MG63 (cell line): ENCODE data around the gene CBFB. TPM values are rescaled to one million over a fixed set of nuclear protein-coding genes. Genes with fewer than 3 reads are reported as not detected.

Experiments used
- DNase-seq: peaks from one replicate; pipeline ENCODE4 v3.0.0-alpha.2; 2020
- H3K27me3 ChIP-seq: fragments of 250-450 bp; sonication (Bioruptor Pico); 2 replicates; pipeline ENCODE4 v1.5.1; 2020; ENCODE audit warnings: mild to moderate bottlenecking, moderate library complexity
- H3K36me3 ChIP-seq: fragments of 250-450 bp; sonication (Bioruptor Pico); 2 replicates; pipeline ENCODE4 v1.5.1; 2020; ENCODE audit warnings: mild to moderate bottlenecking, moderate library complexity
- H3K4me3 ChIP-seq: fragments of 250-450 bp; sonication (Bioruptor Pico); 2 replicates; pipeline ENCODE4 v1.5.1; 2020; ENCODE audit warnings: mild to moderate bottlenecking, moderate library complexity
- H3K9me3 ChIP-seq: fragments of 250-450 bp; sonication (Bioruptor Pico); 2 replicates; pipeline ENCODE4 v1.5.1; 2020; ENCODE audit warnings: mild to moderate bottlenecking, moderate library complexity
- total RNA-seq: library from RNA; depleted of rRNA; stranded (reverse); fragments of >200 nt; shearing (Covaris generic); gene quantifications from 2 replicates; pipeline ENCODE4 v1.2.3, GENCODE V29; 2014; ENCODE audit warnings: low replicate concordance

Gene CBFB
- total RNA-seq, 1 experiment from 2014 or later, result 15.8 TPM

DNA sequence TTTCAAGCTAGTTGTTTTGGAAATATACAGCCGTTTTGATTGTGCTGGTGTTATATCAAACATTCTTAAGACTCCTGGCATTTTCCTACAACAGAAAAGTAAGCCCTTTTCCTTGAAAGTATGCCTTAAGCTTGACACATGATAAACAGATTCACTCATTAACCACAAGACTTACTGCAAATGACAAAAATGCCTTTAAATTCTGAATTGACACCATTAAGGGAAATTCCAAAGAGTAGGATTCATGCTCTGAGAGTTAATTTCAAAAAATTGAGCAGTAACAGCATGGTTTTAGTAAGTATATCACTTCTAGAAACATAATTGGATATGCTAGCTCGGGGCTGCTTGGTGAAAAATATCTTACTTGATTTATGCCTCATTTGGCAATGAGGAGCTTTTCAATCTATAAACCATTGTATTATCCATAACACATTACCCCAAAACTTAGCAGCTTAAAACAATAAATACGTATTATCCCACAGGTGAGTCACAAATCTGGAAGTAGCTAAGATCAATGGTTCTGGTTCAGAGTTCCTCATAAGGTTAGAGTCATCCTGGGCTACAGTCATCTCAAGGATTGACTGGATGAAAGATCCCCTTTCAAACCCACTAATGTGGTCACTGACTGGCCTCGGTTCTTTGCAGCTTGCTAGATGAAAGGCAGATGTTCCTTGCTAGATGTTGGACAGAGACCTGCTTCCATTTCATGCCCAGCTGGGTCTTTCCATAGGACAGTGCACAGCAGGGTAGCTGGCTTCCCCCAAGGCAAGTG, 72.5 kb downstream of the CBFB start:
- Histone ChIP-seq H3K36me3 (peaks cover 8% of the 10 kb centered on the region; the same call in 1 of the 2 replicates), H3K27me3 (no peaks in the 10 kb centered on the region), H3K4me3 (no peak overlapping the region), H3K9me3 (no peaks in the 10 kb centered on the region)
- DNase-seq, result peak; percentile 5

- H3K4me3 ChIP-seq, result no peak overlapping the region
- H3K9me3 ChIP-seq, result no peaks in the 10 kb centered on the region
- no peaks in the 10 kb centered on the region for H3K27me3 ChIP-seq
- peak; percentile 36 for DNase-seq
- H3K36me3 ChIP-seq, result peaks cover 8% of the 10 kb centered on the region; the same call in 1 of the 2 replicates
Measured at GRCh38 chr16:67104061-67104460, 75.1 kb downstream of the CBFB start.

GRCh38 chr16:67104845-67105244, 75.9 kb downstream of the CBFB start:
- Histone ChIP-seq H3K27me3 (no peaks in the 10 kb centered on the region), H3K36me3 (peaks cover 8% of the 10 kb centered on the region; the same call in 1 of the 2 replicates), H3K4me3 (no peak overlapping the region), H3K9me3 (no peaks in the 10 kb centered on the region)
- DNase-seq, result no peak

DNA sequence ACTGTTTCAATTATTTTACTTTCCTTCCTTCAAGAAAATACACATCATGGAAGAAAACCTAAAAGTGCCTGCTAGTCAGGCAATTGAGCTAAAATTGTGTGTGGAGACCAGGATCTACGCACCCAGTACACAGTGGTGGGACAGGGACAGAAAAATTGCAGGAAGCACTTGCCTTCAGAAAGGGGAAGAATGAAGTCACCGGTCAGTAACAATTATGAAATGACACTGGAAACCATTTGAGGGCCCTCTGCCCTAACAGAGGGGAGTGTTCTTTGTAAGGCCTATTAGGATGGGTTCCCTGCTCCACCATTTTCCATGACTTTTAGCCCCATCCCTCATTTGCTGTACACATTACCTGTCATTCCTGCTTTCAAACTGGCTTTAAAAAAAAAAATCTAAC, 76.3 kb downstream of the CBFB start:
- no peak for DNase-seq
- Histone ChIP-seq H3K36me3 (peaks cover 8% of the 10 kb centered on the region; the same call in 1 of the 2 replicates), H3K4me3 (no peak overlapping the region), H3K9me3 (no peaks in the 10 kb centered on the region), H3K27me3 (no peaks in the 10 kb centered on the region)

GRCh38 chr16:67105881-67106280, 76.9 kb downstream of the CBFB start:
- no peak for DNase-seq
- Histone ChIP-seq H3K9me3 (no peaks in the 10 kb centered on the region), H3K27me3 (no peaks in the 10 kb centered on the region), H3K4me3 (no peak overlapping the region), H3K36me3 (peaks cover 7% of the 10 kb centered on the region; the same call in 1 of the 2 replicates)

GRCh38 chr16:67108489-67108888, 79.5 kb downstream of the CBFB start:
- no peaks in the 10 kb centered on the region for H3K9me3 ChIP-seq
- H3K27me3 ChIP-seq, result no peaks in the 10 kb centered on the region
- peaks cover 2% of the 10 kb centered on the region; the same call in 1 of the 2 replicates for H3K36me3 ChIP-seq
- DNase-seq, result no peak
- no peak overlapping the region for H3K4me3 ChIP-seq

GRCh38 chr16:67108931-67109406, 80.0 kb downstream of the CBFB start:
- DNase-seq, result no peak
- Histone ChIP-seq H3K9me3 (no peaks in the 10 kb centered on the region), H3K27me3 (no peaks in the 10 kb centered on the region), H3K36me3 (peaks cover 2% of the 10 kb centered on the region; the same call in 1 of the 2 replicates), H3K4me3 (no peak overlapping the region; the same call in 1 of the 2 replicates)

- Histone ChIP-seq H3K9me3 (no peaks in the 10 kb centered on the region), H3K36me3 (peaks cover 2% of the 10 kb centered on the region; the same call in 1 of the 2 replicates), H3K27me3 (no peaks in the 10 kb centered on the region), H3K4me3 (peak within 1 kb of the TSS; percentile 63)
- DNase-seq, result peak; percentile 83
Measured at GRCh38 chr16:67109407-67110135, 80.6 kb downstream of the CBFB start, which contains the start of gene PHAF1. TSS of gene PHAF1 (plus strand) at chr16:67109941. CDS start at chr16:67110176, 235 bp downstream.

- no peaks in the 10 kb centered on the region for H3K27me3 ChIP-seq
- no peak for DNase-seq
- H3K4me3 ChIP-seq, result no peak overlapping the region
- peaks cover 2% of the 10 kb centered on the region; the same call in 1 of the 2 replicates for H3K36me3 ChIP-seq
- H3K9me3 ChIP-seq, result no peaks in the 10 kb centered on the region
Measured at GRCh38 chr16:67111951-67112444, 83.0 kb downstream of the CBFB start.

GRCh38 chr16:67112591-67113399, 83.8 kb downstream of the CBFB start:
- no peak overlapping the region for H3K4me3 ChIP-seq
- H3K9me3 ChIP-seq, result no peaks in the 10 kb centered on the region
- no peaks in the 10 kb centered on the region for H3K27me3 ChIP-seq
- peaks cover 2% of the 10 kb centered on the region; the same call in 1 of the 2 replicates for H3K36me3 ChIP-seq
- no peak for DNase-seq

DNA sequence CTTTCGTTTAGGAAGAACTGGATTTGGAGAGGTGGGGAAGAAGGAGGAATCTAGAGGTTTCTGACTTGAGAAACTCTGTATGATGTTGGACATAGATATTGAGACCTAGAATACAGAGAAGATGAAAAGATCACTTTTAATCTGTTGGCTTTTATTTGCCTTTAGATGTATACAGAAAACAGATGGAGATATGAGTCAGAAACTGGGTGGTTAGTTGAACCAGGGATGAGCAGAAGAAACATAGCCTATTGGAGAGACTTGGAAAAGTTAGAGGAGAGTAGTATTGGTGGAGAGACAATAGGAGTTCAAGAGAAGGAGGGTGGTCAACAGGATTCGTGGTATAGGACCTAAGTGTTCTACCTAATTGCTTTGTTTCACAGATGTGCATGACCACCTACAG, 85.8 kb downstream of the CBFB start:
- no peaks in the 10 kb centered on the region for H3K27me3 ChIP-seq
- no peak overlapping the region for H3K4me3 ChIP-seq
- no peak for DNase-seq
- peaks cover 2% of the 10 kb centered on the region; the same call in 1 of the 2 replicates for H3K36me3 ChIP-seq
- H3K9me3 ChIP-seq, result no peaks in the 10 kb centered on the region

DNA sequence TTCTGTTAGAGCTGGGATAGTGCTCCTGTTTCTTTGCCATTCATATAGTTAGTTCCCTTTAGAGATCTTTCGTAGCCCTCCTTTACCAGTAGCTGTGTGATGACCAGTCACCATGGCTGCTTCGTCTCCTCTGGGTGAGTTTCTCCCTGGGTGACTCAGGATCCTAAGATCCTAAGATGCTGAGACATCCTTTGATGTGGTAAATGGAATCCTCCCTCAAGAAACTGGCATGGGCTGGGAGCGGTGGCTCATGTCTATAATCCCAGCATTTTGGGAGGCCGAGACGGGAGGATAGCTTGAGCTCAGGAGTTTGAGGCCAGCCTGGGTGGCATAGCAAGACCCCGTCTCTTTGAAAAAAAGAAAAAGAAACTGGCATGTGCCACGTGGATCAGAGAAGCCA, 86.7 kb downstream of the CBFB start:
- H3K4me3 ChIP-seq, result no peak overlapping the region
- H3K9me3 ChIP-seq, result no peaks in the 10 kb centered on the region
- DNase-seq, result peak; percentile 59
- H3K27me3 ChIP-seq, result no peaks in the 10 kb centered on the region
- peaks cover 3% of the 10 kb centered on the region for H3K36me3 ChIP-seq

GRCh38 chr16:67116388-67117311, 87.7 kb downstream of the CBFB start:
- Histone ChIP-seq H3K9me3 (no peaks in the 10 kb centered on the region), H3K4me3 (no peak overlapping the region), H3K36me3 (peaks cover 6% of the 10 kb centered on the region), H3K27me3 (no peaks in the 10 kb centered on the region)
- DNase-seq, result peak; percentile 10

- Histone ChIP-seq H3K9me3 (no peaks in the 10 kb centered on the region), H3K27me3 (no peaks in the 10 kb centered on the region), H3K4me3 (no peak overlapping the region), H3K36me3 (peaks cover 5% of the 10 kb centered on the region)
- DNase-seq, result no peak
Measured at GRCh38 chr16:67117716-67118115, 88.8 kb downstream of the CBFB start.

GRCh38 chr16:67120025-67120424, 91.1 kb downstream of the CBFB start:
- no peak for DNase-seq
- Histone ChIP-seq H3K4me3 (no peak overlapping the region), H3K9me3 (no peaks in the 10 kb centered on the region), H3K27me3 (no peaks in the 10 kb centered on the region), H3K36me3 (peaks cover 3% of the 10 kb centered on the region; the same call in 1 of the 2 replicates)
